ENCODE data around the gene POLH. TPM values are rescaled to one million over a fixed set of nuclear protein-coding genes. Genes with fewer than 3 reads are reported as not detected.

POLH gene
- total RNA-seq, 1 donor from 2014 or later = 12.5 TPM

DNA sequence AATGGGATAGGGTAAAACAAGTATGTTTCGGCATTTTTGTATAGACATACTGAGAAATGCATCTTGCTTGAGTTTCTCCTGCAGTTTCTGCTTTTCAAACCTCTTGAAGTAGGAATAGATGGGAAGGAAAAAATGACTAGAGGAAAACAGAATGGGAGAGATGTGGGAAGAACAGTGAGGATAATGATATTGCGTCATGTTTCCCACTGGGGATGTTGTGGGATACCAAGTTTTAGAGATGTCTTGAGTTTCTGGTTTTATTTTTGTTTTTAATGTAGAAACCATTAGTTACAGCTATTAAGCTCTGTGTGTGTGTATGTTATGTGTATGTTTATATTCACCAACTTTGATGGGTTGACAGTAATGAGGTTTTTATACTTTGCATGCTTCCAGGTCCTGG lies 24.6 kb downstream of the POLH start:
- TF ChIP-seq, protein P1, sequence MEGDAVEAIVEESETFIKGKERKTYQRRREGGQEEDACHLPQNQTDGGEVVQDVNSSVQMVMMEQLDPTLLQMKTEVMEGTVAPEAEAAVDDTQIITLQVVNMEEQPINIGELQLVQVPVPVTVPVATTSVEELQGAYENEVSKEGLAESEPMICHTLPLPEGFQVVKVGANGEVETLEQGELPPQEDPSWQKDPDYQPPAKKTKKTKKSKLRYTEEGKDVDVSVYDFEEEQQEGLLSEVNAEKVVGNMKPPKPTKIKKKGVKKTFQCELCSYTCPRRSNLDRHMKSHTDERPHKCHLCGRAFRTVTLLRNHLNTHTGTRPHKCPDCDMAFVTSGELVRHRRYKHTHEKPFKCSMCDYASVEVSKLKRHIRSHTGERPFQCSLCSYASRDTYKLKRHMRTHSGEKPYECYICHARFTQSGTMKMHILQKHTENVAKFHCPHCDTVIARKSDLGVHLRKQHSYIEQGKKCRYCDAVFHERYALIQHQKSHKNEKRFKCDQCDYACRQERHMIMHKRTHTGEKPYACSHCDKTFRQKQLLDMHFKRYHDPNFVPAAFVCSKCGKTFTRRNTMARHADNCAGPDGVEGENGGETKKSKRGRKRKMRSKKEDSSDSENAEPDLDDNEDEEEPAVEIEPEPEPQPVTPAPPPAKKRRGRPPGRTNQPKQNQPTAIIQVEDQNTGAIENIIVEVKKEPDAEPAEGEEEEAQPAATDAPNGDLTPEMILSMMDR (IDR thresholded peaks at IDR 0.05; ENCODE audit: unreplicated experiment) = no peak
- peaks cover 11% of the 10 kb centered on the region for H3K36me3 Mint-ChIP-seq (ENCODE audit: low read depth, unreplicated experiment)
- no peaks in the 10 kb centered on the region for H3K9me3 Mint-ChIP-seq (ENCODE audit: unreplicated experiment)
- DNase-seq (ENCODE audit: low spot score) = no peak
- peaks cover 2% of the 10 kb centered on the region for H3K27me3 Mint-ChIP-seq (ENCODE audit: unreplicated experiment)
- no peak overlapping the region for H3K27ac Mint-ChIP-seq (ENCODE audit: unreplicated experiment)
- no peaks in the 10 kb centered on the region for H3K4me1 Mint-ChIP-seq (ENCODE audit: unreplicated experiment)
- no peak overlapping the region for H3K4me3 Mint-ChIP-seq (ENCODE audit: unreplicated experiment)

DNA sequence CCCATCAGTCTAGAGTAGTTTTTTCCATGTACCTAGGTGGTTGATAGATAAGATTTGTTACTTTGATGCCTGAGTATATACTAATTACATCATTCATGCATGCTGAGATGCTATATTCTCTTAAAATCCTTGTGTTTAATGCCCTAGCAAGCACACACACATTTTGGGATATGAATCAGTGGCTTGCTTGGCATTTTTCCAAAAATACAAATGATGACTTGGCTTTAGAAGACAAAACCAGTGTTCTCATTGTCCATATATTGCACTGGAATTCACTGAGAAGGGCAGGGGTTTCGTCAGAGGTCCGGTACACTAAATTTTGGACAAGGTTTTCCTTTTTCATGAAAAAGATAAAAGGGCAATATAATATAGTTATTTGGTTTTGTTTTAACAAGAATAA lies 28.2 kb downstream of the POLH start:
- H3K27me3 Mint-ChIP-seq (ENCODE audit: unreplicated experiment) = peaks cover 2% of the 10 kb centered on the region
- DNase-seq (ENCODE audit: low spot score) = no peak
- H3K36me3 Mint-ChIP-seq (ENCODE audit: low read depth, unreplicated experiment) = peaks cover 15% of the 10 kb centered on the region
- no peaks in the 10 kb centered on the region for H3K9me3 Mint-ChIP-seq (ENCODE audit: unreplicated experiment)
- TF ChIP-seq, protein P1 (IDR thresholded peaks at IDR 0.05; ENCODE audit: unreplicated experiment) = no peak
- no peaks in the 10 kb centered on the region for H3K4me1 Mint-ChIP-seq (ENCODE audit: unreplicated experiment)
- no peak overlapping the region for H3K27ac Mint-ChIP-seq (ENCODE audit: unreplicated experiment)
- no peak overlapping the region for H3K4me3 Mint-ChIP-seq (ENCODE audit: unreplicated experiment)

- peaks cover 18% of the 10 kb centered on the region for H3K36me3 Mint-ChIP-seq (ENCODE audit: low read depth, unreplicated experiment)
- no peaks in the 10 kb centered on the region for H3K9me3 Mint-ChIP-seq (ENCODE audit: unreplicated experiment)
- no peak for DNase-seq (ENCODE audit: low spot score)
- H3K4me1 Mint-ChIP-seq (ENCODE audit: unreplicated experiment) = no peaks in the 10 kb centered on the region
- H3K4me3 Mint-ChIP-seq (ENCODE audit: unreplicated experiment) = no peak overlapping the region
- H3K27me3 Mint-ChIP-seq (ENCODE audit: unreplicated experiment) = peaks cover 2% of the 10 kb centered on the region
- TF ChIP-seq, protein P1 (IDR thresholded peaks at IDR 0.05; ENCODE audit: unreplicated experiment) = no peak
- H3K27ac Mint-ChIP-seq (ENCODE audit: unreplicated experiment) = no peak overlapping the region
These were observed 30.0 kb downstream of the POLH start for GRCh38 chr6:43606019-43606418.

GRCh38 chr6:43608310-43608763 lies 32.4 kb downstream of the POLH start:
- peaks cover 12% of the 10 kb centered on the region for H3K36me3 Mint-ChIP-seq (ENCODE audit: low read depth, unreplicated experiment)
- no peak overlapping the region for H3K4me3 Mint-ChIP-seq (ENCODE audit: unreplicated experiment)
- no peaks in the 10 kb centered on the region for H3K4me1 Mint-ChIP-seq (ENCODE audit: unreplicated experiment)
- peak; percentile 73 for DNase-seq (ENCODE audit: low spot score)
- no peak overlapping the region for H3K27ac Mint-ChIP-seq (ENCODE audit: unreplicated experiment)
- TF ChIP-seq, protein P1 (IDR thresholded peaks at IDR 0.05; ENCODE audit: unreplicated experiment) = peak; percentile 77
- no peaks in the 10 kb centered on the region for H3K9me3 Mint-ChIP-seq (ENCODE audit: unreplicated experiment)
- H3K27me3 Mint-ChIP-seq (ENCODE audit: unreplicated experiment) = no peaks in the 10 kb centered on the region

GRCh38 chr6:43608807-43609206 lies 32.8 kb downstream of the POLH start:
- TF ChIP-seq, protein P1 (IDR thresholded peaks at IDR 0.05; ENCODE audit: unreplicated experiment) = no peak
- no peak for DNase-seq (ENCODE audit: low spot score)
- no peaks in the 10 kb centered on the region for H3K4me1 Mint-ChIP-seq (ENCODE audit: unreplicated experiment)
- no peak overlapping the region for H3K4me3 Mint-ChIP-seq (ENCODE audit: unreplicated experiment)
- no peaks in the 10 kb centered on the region for H3K27me3 Mint-ChIP-seq (ENCODE audit: unreplicated experiment)
- peaks cover 16% of the 10 kb centered on the region for H3K36me3 Mint-ChIP-seq (ENCODE audit: low read depth, unreplicated experiment)
- no peak overlapping the region for H3K27ac Mint-ChIP-seq (ENCODE audit: unreplicated experiment)
- H3K9me3 Mint-ChIP-seq (ENCODE audit: unreplicated experiment) = no peaks in the 10 kb centered on the region

Measured in endothelial cell (in vitro differentiated cells).